GM12878 (cell line): ENCODE results near the gene DNTT. TPM values are rescaled to one million over a fixed set of nuclear protein-coding genes. Genes with fewer than 3 reads are reported as not detected.

ENCODE experiments used
- ATAC-seq: fragments of 200-7000 bp; cut with Tn5 transposase; 3 replicates; pipeline ENCODE4 v1.9.1; 2020; ENCODE audit warnings: mild to moderate bottlenecking, moderate library complexity
- BruUV-seq: library from RNA; stranded (reverse); fragments of 400-500 nt; replicated peaks from 2 replicates; lab custom pipeline; 2021; lab: Mats Ljungman, UMichigan
- CTCF ChIA-PET: fragments of 300-600 bp; sonication (Branson Sonifier 250); formaldehyde crosslinking; extraction: SDS; loops from one replicate; lab custom pipeline; 2021; ENCODE audit warnings: inconsistent platforms; lab: Yijun Ruan, JAX
- POLR2A ChIA-PET: fragments of 350-600 bp; formaldehyde crosslinking; extraction: SDS; loops from one replicate; lab custom pipeline; 2021; ENCODE audit warnings: inconsistent platforms; lab: Charles Lee
- RAD21 ChIA-PET: fragments of 300-600 bp; sonication (Branson Sonifier 250); formaldehyde crosslinking; loops from one replicate; lab custom pipeline; 2023; ENCODE audit warnings: antibody characterized with exemption; ENCODE audit not compliant: unreplicated experiment; lab: Charles Lee
- SMC1A ChIA-PET: fragments of 300-600 bp; sonication (Branson Sonifier 250); formaldehyde crosslinking; loops from one replicate; lab custom pipeline; 2023; ENCODE audit not compliant: unreplicated experiment, uncharacterized antibody; lab: Charles Lee
- DNase-seq: peaks from one replicate; pipeline ENCODE4 v3.0.0-alpha.2; 2011; ENCODE audit warnings: low read depth, low spot score
- FAIRE-seq: peaks from 3 replicates; lab custom pipeline; 2011; peaks lifted over from hg19 to GRCh38; lab: Jason Lieb, UNC
- H2AFZ ChIP-seq: 2 replicates; pipeline ENCODE4 v1.6.0; 2011; ENCODE audit warnings: low read depth, low read length, control low read depth; ENCODE audit not compliant: control insufficient read depth
- H3K27ac ChIP-seq: 2 replicates; pipeline ENCODE4 v1.5.1; 2011; ENCODE audit warnings: control low read depth; ENCODE audit not compliant: control insufficient read depth, insufficient read depth
- H3K27me3 ChIP-seq, 2 experiments: replicated peaks in 1 of 2; 2 replicates each; pipeline versions ENCODE4 v1.6.0 to v1.6.1; 2011; ENCODE audit warnings: low read length in 1 of 2; ENCODE audit not compliant: control insufficient read depth in 2 of 2, insufficient read depth in 2 of 2
- H3K36me3 ChIP-seq, 2 experiments: 2 replicates each; pipeline ENCODE4 v1.5.1; 2011; ENCODE audit warnings: low read length in 1 of 2; ENCODE audit not compliant: control insufficient read depth in 2 of 2, insufficient read depth in 2 of 2
- H3K4me1 ChIP-seq: 2 replicates; pipeline ENCODE4 v1.6.1; 2011; ENCODE audit warnings: mild to moderate bottlenecking, low read length, moderate library complexity, mixed read lengths; ENCODE audit not compliant: control insufficient read depth, insufficient read depth
- H3K4me2 ChIP-seq: 2 replicates; pipeline ENCODE4 v1.6.0; 2011; ENCODE audit warnings: control low read depth; ENCODE audit not compliant: control insufficient read depth, insufficient read depth
- H3K4me3 ChIP-seq: fragments of 200-600 bp; sonication (generic); 2 replicates; pipeline ENCODE4 v1.5.1; 2016
- H3K79me2 ChIP-seq: 2 replicates; pipeline ENCODE4 v1.6.0; 2011; ENCODE audit warnings: low read length; ENCODE audit not compliant: control insufficient read depth, insufficient read depth
- H3K9ac ChIP-seq: 2 replicates; pipeline ENCODE4 v1.8.0; 2011; ENCODE audit warnings: low read length, control low read depth, mixed read lengths; ENCODE audit not compliant: control insufficient read depth, insufficient read depth
- H3K9me3 ChIP-seq: replicated peaks from 3 replicates; pipeline ENCODE4 v1.5.1; 2011; ENCODE audit warnings: mild to moderate bottlenecking, low read length; ENCODE audit not compliant: control insufficient read depth, insufficient read depth
- H4K20me1 ChIP-seq: 2 replicates; pipeline ENCODE4 v1.6.0; 2011; ENCODE audit not compliant: control insufficient read depth, insufficient read depth
- BCL11A ChIP-seq: IDR thresholded peaks from 2 replicates; pipeline ENCODE4 v1.6.1; 2011; ENCODE audit warnings: low read depth, low read length
- BRCA1 ChIP-seq: IDR thresholded peaks from 2 replicates; pipeline ENCODE4 v1.6.1; 2011; ENCODE audit warnings: low read depth, low read length, improper control_type of control experiment
- DPF2 ChIP-seq: fragments of 450-650 bp; IDR thresholded peaks from 2 replicates; pipeline ENCODE4 v1.6.1; 2017; ENCODE audit warnings: mild to moderate bottlenecking
- FOS ChIP-seq: IDR thresholded peaks from 3 replicates; pipeline ENCODE4 v1.6.1; 2011; ENCODE audit warnings: borderline replicate concordance; ENCODE audit not compliant: insufficient read length; ENCODE audit errors: extremely low read depth
- HDGF ChIP-seq: fragments of 450-650 bp; IDR thresholded peaks from 2 replicates; pipeline ENCODE4 v1.6.1; 2016; ENCODE audit warnings: antibody characterized with exemption
- MTA2 ChIP-seq: fragments of 450-650 bp; IDR thresholded peaks from 2 replicates; pipeline ENCODE4 v1.6.1; 2016; ENCODE audit warnings: low read depth, mild to moderate bottlenecking, moderate library complexity
- NFIC ChIP-seq: IDR thresholded peaks from 2 replicates; pipeline ENCODE4 v1.6.1; 2012; ENCODE audit warnings: low read depth, mild to moderate bottlenecking, inconsistent platforms, low read length, moderate library complexity
- NR2C1 ChIP-seq: fragments of 450-650 bp; IDR thresholded peaks from 2 replicates; pipeline ENCODE4 v1.6.1; 2017; ENCODE audit warnings: antibody characterized with exemption, mild to moderate bottlenecking, moderate library complexity
- PML ChIP-seq: IDR thresholded peaks from 2 replicates; pipeline ENCODE4 v1.6.1; 2012; ENCODE audit warnings: low read length, inconsistent platforms
- POU2F2 ChIP-seq: IDR thresholded peaks from 3 replicates; pipeline ENCODE4 v1.6.1; 2011; ENCODE audit warnings: low read depth, mild to moderate bottlenecking, low read length, borderline replicate concordance
- RAD21 ChIP-seq: IDR thresholded peaks from 2 replicates; pipeline ENCODE4 v1.6.1; 2011; ENCODE audit warnings: mild to moderate bottlenecking, low read depth, low read length, moderate library complexity; ENCODE audit not compliant: insufficient read depth
- RFX5 ChIP-seq: IDR thresholded peaks from 2 replicates; pipeline ENCODE4 v1.6.1; 2011; ENCODE audit warnings: low read depth, low read length, improper control_type of control experiment
- SPI1 ChIP-seq: IDR thresholded peaks from 2 replicates; pipeline ENCODE4 v1.6.1; 2011; ENCODE audit warnings: low read depth, mild to moderate bottlenecking, low read length, moderate library complexity, borderline replicate concordance; ENCODE audit not compliant: insufficient read depth
- SREBF2 ChIP-seq: IDR thresholded peaks from 2 replicates; pipeline ENCODE4 v1.6.1; 2012; ENCODE audit warnings: mild to moderate bottlenecking, low read length
- TCF3 ChIP-seq: IDR thresholded peaks from 2 replicates; pipeline ENCODE4 v1.6.1; 2012; ENCODE audit warnings: low read depth, mild to moderate bottlenecking, low read length, borderline replicate concordance; ENCODE audit not compliant: insufficient read depth
- ZNF384 ChIP-seq: IDR thresholded peaks from 2 replicates; pipeline ENCODE4 v1.6.1; 2012; ENCODE audit warnings: low read depth, mild to moderate bottlenecking, low read length, improper control_type of control experiment, borderline replicate concordance
- WGBS: methylation state at CpG from one replicate; pipeline ENCODE4 v1.1.6; 2016; ENCODE audit warnings: low lambda C conversion rate; ENCODE audit not compliant: insufficient replicate concordance, insufficient coverage; ENCODE audit errors: missing lambda C conversion rate; 5-methylcytosine and 5-hydroxymethylcytosine counted together
- in situ Hi-C: fragments of 300-500 bp; cut with MboI; formaldehyde crosslinking; loops from 9 replicates; pipeline ENCODE4 v1.14.3; 2018; ENCODE audit warnings: mixed read lengths
- intact Hi-C: fragments of 100-400 bp; cut with micrococcal nuclease; formaldehyde crosslinking; loops from one replicate; pipeline ENCODE4 v1.14.2; 2022; ENCODE audit not compliant: unreplicated experiment
- polyA plus RNA-seq, 11 experiments: library from polyadenylated mRNA; depleted of rRNA in 4 of 11; unstranded in 6 of 11; stranded (reverse) in 5 of 11; fragments of >200 nt; fragmentation: Nextera tagmentation in 4 of 11; fragmentation: Illumina TruSeq in 1 of 11; extraction: Ambion mirVana in 4 of 11; extraction: Trizol in 1 of 11; gene quantifications; 1 replicate in 1 of 11; 2 replicates in 10 of 11; pipeline versions ENCODE4 v1.2.1 to v1.2.3, GENCODE V29; 2011 to 2016; ENCODE audit warnings: inconsistent platforms in 2 of 11, missing spikeins in 2 of 11, low read depth in 1 of 11
- total RNA-seq, 4 experiments: library from RNA; depleted of rRNA in 3 of 4; stranded (reverse); fragments of >200 nt in 3 of 4; fragmentation: Illumina TruSeq in 1 of 4; extraction: Trizol in 1 of 4; gene quantifications; 2 replicates each; pipeline versions ENCODE4 v1.2.1 to v1.2.3, GENCODE V29; 2013 to 2021
- TF ChIP-seq, protein P1 (sequence below): fragments of 450-650 bp; IDR thresholded peaks from 2 replicates; pipeline ENCODE4 v1.6.1; 2017; ENCODE audit warnings: mild to moderate bottlenecking, low read depth, inconsistent platforms; ENCODE audit not compliant: poor library complexity, severe bottlenecking
- TF ChIP-seq, protein P2 (sequence below): fragments of 450-650 bp; formaldehyde crosslinking; IDR thresholded peaks from 2 replicates; pipeline ENCODE4 v1.5.0; 2022; ENCODE audit warnings: mild to moderate bottlenecking, missing genetic modification characterization

Gene DNTT
- total and polyA plus RNA-seq, 10 of the 15 experiments (the other 5 are each of a cell fraction or from before 2014, with no cell fraction given), result 0.06 to 0.13 (median 0.09) TPM; not detected in 5

DNA sequence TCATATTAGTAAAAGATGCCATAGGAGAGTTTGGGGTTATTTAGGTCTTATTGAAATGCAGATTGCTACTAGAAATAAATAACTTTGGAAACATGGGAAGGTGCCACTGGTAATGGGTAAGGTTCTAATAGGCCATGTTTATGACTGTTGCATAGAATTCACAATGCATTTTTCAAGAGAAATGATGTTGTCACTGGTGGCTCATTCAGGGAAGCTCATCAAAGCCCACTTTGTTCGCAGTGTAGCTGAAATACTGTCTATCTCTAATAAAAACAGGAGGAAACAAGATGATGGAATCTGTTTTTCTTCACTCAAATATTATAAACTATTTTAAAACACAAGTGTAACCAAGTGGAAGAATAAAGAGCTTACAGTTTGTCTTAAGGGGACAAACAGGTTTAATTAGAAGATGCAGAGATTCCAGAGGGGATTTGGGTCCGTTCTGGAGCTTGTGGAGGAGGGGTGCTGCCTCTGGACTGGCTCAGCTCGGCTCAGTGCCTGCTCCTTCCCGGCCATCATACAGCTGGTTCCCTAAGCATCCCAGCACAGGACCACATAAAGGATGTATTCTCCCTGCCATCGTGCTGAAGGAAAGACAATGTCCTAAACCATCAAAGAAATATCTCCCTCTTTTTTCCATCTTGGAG is 34.2 kb downstream of the DNTT start:
- H3K36me3 ChIP-seq, result no peaks in the 10 kb centered on the region
- H3K79me2 ChIP-seq, result no peaks in the 10 kb centered on the region
- WGBS, result 33% methylated on average over 5 of the region's 5 CpGs
- H3K27me3 ChIP-seq, result no peaks in the 10 kb centered on the region
- no peak overlapping the region for H2AFZ ChIP-seq
- no peak overlapping the region for H3K27ac ChIP-seq
- RAD21 ChIA-PET, result interaction anchor here (0.9 to 5.4 kb wide), 5 partner anchors 9 to 323 kb away, joined by 3 to 24 read pairs (median 3); no protein-coding TSS in a partner anchor
- H3K9ac ChIP-seq, result no peak overlapping the region
- SMC1A ChIA-PET, result interaction anchor here (0.8 to 3.3 kb wide), 8 partner anchors 11 to 325 kb away, joined by 3 to 27 read pairs (median 4); no protein-coding TSS in a partner anchor
- POLR2A ChIA-PET, result interaction anchor here (1.2 kb wide), 1 partner anchor 81 kb away, joined by 3 read pairs; no protein-coding TSS in a partner anchor
- H3K4me3 ChIP-seq, result no peak overlapping the region
- H3K4me2 ChIP-seq, result no peak overlapping the region
- ATAC-seq (no peak), DNase-seq (no peak), FAIRE-seq (no peak)
- CTCF ChIA-PET, result interaction anchor here (0.8 to 9.4 kb wide), 19 partner anchors 9 to 331 kb away, joined by 3 to 142 read pairs (median 4); partner anchors contain the start of gene ZNF518A
- no peaks in the 10 kb centered on the region for H4K20me1 ChIP-seq
- H3K9me3 ChIP-seq, result no peaks in the 10 kb centered on the region
- in situ Hi-C loops, result no loop called here
- no TSS peak for BruUV-seq
- H3K4me1 ChIP-seq, result no peaks in the 10 kb centered on the region
- intact Hi-C loops, result no loop called here
- TF ChIP-seq MTA2 (no peak), BRCA1 (no peak), ZNF384 (no peak), RAD21 (no peak), SPI1 (no peak), DPF2 (no peak), NFIC (no peak), HDGF (no peak), RFX5 (no peak), TCF3 (no peak), POU2F2 (no peak), PML (no peak), NR2C1 (no peak), BCL11A (no peak), FOS (no peak), SREBF2 (no peak)
- TF ChIP-seq, protein P1, sequence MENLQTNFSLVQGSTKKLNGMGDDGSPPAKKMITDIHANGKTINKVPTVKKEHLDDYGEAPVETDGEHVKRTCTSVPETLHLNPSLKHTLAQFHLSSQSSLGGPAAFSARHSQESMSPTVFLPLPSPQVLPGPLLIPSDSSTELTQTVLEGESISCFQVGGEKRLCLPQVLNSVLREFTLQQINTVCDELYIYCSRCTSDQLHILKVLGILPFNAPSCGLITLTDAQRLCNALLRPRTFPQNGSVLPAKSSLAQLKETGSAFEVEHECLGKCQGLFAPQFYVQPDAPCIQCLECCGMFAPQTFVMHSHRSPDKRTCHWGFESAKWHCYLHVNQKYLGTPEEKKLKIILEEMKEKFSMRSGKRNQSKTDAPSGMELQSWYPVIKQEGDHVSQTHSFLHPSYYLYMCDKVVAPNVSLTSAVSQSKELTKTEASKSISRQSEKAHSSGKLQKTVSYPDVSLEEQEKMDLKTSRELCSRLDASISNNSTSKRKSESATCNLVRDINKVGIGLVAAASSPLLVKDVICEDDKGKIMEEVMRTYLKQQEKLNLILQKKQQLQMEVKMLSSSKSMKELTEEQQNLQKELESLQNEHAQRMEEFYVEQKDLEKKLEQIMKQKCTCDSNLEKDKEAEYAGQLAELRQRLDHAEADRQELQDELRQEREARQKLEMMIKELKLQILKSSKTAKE, result no peak
- TF ChIP-seq, protein P2, sequence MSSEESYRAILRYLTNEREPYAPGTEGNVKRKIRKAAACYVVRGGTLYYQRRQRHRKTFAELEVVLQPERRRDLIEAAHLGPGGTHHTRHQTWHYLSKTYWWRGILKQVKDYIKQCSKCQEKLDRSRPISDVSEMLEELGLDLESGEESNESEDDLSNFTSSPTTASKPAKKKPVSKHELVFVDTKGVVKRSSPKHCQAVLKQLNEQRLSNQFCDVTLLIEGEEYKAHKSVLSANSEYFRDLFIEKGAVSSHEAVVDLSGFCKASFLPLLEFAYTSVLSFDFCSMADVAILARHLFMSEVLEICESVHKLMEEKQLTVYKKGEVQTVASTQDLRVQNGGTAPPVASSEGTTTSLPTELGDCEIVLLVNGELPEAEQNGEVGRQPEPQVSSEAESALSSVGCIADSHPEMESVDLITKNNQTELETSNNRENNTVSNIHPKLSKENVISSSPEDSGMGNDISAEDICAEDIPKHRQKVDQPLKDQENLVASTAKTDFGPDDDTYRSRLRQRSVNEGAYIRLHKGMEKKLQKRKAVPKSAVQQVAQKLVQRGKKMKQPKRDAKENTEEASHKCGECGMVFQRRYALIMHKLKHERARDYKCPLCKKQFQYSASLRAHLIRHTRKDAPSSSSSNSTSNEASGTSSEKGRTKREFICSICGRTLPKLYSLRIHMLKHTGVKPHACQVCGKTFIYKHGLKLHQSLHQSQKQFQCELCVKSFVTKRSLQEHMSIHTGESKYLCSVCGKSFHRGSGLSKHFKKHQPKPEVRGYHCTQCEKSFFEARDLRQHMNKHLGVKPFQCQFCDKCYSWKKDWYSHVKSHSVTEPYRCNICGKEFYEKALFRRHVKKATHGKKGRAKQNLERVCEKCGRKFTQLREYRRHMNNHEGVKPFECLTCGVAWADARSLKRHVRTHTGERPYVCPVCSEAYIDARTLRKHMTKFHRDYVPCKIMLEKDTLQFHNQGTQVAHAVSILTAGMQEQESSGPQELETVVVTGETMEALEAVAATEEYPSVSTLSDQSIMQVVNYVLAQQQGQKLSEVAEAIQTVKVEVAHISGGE (CRISPR knock-in tag), result no peak
